NCI-H226 (cell line): ENCODE measurements around the gene XPR1.
"Not testable (repeated sequence)": the region's sequence is repeated elsewhere in the genome, so short reads cannot be mapped to it uniquely, and the experiment has no call there.

Experiments used
- DNase-seq: peaks from one replicate; pipeline ENCODE4 v3.0.0-alpha.2; 2015

The XPR1 gene

DNA sequence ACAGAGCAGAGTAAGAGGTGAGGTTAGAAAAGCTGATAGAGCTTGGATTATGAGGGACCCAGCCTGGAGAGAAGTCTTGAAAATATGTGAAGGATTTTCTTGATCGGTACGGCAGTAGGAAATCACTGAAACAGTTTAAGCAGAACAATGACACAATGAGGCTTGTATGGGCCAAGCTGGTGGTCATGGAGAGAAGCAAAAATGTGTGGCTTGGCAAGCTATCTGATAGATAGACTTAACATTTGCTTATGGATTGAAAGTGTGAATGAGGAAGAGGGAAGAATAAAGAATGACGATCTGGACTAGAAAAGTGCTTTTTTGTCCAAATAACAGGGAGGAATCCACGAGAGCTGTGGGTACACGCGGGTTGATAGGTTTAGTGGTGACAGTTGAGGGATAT is 15.4 kb upstream of the XPR1 start:
- no peak for DNase-seq

DNA sequence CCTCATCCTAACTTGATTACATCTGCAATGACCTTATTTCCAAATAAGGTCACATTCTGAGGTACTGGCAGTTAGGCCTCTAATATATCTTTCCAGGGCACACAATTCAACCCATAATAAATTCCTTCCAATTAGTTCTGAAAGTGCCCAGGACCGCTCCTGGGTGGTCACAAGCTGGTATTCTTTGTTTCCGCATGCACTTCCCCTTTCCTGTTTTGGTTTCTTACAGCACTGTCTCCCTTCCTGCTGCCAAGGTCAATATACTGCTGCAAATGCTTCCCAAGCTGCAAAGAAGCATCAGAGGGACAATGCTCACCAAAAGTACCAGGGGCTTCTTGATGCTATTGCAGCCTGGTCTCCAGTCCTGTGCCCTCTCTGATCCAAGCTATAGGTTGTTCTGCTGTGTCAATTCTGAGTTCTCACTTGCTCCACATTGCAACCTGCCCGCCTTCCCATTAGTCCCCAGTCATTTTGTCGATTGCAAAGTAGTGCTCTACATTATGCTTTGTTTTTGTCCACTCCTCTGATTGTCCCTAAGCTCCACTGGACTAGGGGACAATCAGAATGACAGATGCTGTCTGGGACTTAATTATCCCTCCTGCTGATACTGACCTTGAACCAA is 13.9 kb upstream of the XPR1 start:
- DNase-seq, result no peak

DNA sequence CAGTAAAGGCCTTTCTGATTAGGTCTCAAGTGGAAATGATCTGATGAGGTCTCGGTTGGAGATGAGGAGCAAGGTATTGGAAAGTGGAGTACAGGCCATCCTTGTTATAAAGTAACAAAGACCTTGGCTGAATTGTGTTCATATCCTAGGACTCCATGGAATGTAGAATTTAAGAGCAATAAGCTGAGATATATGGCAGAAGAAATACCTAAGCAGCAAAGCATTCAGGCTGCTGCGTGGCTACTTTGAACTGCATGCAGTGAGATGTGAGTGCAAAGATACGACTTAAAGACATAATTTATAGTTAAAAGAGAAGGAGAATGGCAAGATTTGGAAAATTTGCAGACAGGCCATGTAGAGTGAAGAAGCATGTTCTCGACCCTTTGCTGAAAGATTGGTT is 11.2 kb upstream of the XPR1 start:
- no peak for DNase-seq

DNA sequence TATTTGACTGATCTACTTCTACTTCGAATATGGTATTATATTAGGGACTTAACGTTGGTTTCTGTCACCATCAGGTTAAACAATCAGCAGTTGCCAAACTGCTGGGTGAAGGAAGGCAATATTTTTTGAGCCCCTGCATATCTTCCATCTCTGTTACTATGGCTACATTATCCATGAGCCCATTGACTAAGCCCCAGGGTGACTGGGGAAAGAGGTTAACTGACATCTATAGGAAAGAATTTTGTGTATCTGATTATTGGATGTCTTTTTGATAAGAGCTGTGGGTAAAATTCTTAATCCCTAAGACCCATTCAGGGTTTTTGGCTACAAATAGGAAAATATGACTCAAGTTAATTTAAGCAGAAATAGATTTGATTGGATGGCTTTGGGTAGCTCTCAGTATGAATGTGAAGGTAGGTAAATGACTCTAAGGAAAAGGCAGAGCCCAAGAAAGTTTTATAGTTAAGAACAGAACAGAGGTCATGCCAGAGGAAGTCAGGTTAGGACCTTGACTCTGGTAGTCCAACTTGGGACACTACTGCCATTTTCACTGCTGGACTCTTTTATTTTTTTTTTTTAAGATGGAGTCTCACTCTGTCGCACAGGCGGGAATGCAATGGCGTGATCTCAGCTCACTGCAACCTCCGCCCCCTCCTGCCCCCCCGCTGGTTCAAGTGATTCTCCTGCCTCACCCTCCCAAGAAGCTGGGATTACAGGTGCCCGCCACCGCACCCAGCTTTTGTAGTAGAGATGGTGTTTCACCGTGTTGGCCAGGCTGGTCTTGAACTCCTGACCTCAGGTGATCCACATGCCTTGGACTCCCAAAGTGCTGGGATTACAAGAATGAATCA is 8.9 kb upstream of the XPR1 start:
- no peak for DNase-seq

DNA sequence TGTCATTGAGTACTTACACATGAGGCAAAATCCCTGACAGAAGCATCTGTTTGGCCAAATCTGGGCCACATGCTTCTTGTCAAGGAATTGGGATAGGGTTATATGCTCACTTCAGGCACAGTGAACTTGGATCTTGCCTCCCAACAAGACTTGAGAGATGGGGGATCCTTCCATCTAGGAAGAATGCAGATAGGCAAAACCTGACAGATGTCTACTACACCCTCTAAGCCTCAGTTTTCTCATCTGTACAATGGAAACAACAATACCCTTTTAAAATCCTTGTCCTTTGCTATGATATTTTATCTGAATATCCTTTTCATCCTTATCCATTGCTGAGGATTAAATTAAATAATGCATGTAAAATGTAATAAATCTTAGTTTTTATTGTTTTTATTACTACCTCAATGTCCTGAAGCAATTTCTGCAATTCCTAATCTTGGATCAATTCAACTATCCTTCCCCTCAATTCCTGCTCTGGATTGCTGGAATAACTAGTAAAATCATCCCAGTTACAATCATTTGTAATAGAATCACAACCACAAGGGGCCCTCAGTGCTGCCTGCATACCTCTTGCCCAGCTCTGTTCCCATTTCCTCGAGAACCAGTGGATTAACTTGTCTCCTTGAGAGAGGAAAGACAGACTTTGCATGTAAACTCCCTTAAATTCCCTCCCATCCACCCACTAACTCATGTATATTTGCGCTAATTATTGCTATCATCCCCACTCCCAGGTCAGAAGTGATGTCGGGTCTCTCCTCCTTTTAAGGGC is 8.1 kb upstream of the XPR1 start:
- no peak for DNase-seq

DNA sequence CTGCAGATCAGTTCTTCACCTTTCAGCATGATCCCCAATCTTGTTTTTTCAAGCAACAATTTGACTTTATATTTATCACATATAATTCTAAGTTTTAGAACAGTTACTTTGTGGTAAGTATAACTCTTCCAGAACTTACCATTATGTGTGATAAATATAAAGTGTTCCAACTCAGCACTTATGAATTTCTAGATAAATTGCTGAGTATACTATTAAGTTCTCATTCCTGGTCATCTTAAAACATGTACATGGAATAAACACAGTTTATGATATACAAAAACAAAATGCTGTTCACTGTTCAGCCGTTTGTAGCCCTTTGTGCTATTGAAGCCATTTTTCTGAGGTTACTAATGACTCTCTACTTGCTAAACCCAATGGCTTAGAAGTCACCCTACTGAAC is 5.1 kb upstream of the XPR1 start:
- DNase-seq, result no peak

DNA sequence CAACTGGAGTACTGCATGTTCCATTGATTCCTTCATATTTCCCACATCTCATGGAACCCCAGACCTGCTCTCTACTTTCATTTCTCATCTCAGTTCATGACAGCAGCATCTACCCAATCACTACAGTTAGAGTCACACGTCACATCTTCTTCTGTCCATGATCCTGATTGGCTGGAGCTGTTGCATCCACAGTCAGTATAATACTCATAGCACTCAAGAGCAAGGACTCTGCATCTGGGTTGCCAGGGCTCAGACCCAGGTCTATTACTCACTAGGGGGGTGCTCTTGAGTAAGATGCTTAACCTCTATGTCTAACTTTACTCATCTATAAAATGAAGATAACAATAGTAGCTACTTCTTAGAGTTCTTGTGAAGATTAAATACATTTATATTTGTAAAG is 4.4 kb upstream of the XPR1 start:
- DNase-seq, result no peak

DNA sequence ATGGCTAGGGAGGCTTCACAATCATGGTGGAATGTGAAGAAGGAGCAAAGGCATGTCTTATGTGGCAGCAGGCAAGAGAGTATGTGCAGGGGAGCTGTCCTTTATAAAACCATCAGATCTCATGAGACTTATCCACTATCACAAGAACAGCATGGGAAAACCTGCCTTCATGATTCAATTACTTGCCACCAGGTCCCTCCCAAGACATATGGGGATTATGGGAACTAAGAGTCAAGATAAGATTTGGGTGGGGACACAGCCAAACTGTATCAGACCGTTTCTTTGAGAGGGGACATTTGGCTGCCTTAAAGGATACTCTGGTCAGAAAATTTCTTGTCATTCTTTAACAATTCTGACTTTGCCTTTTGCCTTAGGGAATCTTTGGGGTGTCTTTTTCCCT is 3.2 kb upstream of the XPR1 start:
- DNase-seq, result no peak

DNA sequence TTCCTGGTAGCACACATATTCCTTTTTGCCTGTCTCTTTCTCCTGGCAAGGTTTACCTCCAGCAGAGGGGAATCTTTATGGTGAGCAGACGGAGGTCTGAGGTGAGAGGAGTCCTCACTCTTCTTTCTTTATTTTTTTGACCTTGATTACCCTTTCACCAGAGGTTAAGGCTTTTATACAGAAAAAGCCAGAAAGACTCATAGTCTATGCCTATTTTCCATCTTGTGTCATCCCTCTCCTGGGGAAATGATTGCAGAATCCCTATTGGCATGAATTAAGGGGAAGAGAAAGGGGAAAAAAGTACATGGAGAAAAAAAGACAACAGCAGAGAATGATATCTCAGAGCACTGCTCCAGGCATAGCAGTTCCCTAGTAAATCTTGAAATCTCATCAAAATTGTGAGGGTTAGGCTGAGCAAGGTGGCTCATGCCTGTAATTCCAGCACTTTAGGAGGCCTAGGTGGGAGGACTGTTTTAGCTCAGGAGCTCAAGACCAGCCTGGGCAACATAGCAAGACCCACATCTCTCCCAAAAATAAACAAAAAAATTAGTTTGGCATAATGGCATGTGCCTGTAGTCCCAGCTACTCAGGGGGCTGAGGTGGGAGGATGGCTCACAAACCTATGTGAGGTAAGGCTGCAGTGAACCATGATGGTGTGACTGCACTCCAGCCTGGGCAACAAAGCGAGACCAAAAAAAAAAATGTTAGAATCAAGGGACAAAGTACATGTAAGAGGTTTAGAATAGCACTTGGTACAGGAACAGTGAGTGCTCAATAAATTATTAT is 1.2 kb upstream of the XPR1 start:
- DNase-seq, result no peak

DNA sequence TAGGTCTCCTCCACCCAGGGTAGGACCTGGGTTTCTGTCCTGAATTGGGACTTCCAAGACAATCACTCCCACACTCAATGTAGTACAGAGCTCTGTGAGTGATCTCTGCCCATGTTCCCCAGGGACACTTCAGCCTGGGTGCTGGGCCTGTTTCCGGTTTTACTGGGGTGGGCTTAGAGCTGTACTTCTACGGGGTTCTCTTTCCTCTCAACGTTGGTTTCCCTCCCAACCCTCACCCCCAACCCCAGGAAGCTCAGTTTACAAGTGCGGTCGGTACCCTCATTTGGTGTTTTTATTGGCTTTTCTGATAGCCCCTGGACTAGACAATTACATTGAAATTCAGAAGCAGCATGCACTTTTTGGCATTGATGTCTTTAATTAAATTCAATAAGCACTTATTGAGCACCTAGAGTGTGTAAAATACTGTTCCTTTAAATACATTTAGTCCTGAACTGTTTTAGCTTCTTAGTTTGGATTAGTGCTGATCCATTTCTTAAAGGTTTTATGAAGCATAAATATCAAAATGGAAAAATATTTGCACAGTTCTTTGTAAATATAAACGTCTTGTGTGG is 542 bp upstream of the XPR1 start:
- DNase-seq, result no peak

DNA sequence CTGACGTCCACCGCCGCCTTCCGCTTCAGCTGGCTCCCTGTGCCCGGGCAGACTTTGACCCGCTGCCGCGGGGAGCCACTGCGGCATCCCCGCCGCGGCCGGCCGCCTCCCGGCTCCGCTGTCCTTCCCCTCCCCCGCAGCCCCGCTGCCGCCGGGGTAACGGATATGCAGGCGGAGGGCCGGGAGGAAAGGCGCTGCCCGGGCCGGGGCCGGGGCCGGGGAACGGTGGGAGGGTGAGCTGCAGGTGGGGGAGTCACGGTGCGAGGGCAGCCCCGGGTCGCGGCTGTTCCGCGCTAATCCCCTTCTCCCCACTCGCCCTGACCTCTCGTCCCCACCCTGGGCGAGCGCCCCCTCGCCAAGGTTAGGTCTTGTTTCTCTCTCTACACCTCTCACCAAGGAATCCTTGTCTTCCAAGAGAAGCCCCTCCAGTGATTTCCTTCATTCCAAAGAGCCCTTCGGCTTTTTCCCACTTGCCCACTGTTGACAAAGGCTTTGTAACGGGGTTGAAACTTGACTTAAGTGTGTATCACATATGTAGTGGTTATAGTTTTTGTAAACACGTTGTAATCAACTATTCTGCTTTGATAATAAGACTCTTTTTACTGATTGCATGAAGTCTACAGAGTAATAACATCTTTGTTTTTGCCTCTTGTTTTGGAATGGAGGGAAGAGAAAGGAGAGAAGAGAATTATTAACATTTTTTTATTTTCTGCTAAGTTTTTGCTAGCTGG is 669 bp downstream of the XPR1 start:
- DNase-seq, result peak; percentile 22

DNA sequence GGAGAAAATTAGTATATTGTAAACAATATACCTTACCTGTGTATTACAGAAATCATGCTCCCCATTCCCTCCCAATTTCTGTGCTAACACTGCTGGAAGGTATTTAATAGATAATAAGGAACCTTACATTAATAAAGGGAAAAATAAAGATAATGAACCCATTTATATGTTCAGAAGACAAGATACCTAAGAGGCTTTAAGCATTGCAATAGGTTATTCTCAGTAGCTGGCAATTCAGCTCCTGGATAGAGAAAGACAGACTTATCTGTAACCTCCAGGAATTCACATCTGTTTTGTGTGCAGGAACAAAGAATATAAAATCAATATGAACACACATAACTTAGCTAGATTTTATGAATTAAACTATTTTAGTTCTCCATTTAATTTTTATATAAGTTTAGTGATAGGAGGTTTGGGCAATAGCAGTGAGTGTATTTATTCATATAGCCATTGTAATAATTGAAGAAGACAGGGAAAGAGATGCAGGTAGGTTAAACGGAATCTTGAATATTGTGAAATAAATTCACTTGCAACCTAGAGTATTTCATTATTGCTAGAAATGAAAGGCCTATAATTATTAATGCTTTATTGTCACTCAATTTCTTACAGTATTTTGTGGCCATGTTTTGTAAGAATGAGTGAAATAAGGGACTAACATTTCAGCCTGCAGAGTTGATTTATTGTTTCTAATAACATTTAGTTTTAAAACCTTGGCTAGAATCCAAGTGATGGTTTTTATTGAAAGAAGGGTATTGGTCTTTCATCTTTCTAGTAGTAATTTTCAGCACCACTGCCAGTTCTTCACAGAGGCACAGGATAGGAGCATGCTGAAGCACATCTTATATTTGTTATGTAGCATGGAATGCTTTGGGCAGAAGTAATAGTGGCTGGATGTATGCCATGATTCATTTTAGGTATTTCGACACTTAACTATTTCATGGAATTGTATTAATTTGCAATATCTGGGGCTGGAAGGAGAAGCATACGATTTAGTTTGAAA is 1.5 kb downstream of the XPR1 start:
- DNase-seq, result no peak

DNA sequence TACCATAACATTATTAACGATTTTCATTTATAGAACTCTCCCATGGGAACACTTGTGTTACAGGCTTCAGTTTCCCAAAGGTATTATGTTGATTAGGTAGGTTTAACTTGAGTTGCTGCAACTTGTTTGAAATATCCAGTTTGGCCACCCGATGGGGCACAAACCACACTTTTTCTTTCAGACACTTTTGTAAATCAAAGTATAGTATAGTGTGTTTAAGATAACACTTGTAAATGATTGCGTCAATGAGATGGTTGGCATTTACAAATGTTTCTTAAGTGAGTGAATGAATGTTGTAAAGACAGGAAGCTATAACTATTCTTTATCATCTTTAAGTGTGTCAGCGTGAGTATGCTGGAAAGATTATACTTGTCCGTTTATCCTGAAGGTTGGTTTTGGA is 4.3 kb downstream of the XPR1 start:
- peak; percentile 57 for DNase-seq

DNA sequence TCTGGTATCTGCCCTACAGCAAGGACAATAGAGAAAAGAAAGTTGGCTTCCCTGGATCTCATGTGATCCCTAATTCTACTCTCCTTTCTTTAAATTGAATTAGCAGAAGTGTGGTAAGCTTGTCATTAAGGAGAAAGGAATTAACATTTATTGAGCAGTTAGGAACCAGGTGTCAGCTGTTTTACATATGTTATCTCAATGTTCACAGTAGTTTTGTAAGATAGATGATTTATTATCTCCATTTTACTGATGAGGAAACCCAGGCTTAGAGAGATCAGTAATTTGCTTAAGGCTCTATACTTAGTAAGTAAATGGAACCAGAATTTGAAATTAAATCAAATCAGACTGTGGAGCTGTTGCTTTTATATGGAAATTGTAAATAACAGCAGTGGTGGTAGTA is 8.0 kb downstream of the XPR1 start:
- DNase-seq, result no peak

DNA sequence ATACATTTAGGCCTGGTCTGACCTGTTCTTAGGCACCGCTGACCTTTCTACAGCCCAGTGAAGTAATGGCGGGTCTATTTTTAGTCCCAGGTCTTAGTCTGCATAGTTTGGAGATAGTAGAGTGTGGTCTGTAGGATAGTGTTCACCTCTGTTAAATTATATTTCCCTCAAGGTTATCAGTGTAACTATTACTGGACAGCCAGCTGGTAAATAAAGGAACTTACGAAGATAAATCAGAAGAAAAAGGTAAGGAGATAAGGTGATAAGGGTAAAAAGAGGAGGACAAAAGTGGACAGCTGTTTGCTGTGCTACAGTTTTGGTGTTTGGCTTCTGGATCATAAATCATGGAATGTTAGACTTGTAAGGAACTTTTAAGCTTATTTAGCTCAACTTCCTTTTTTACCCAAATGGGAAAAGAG is 8.7 kb downstream of the XPR1 start:
- no peak for DNase-seq

DNA sequence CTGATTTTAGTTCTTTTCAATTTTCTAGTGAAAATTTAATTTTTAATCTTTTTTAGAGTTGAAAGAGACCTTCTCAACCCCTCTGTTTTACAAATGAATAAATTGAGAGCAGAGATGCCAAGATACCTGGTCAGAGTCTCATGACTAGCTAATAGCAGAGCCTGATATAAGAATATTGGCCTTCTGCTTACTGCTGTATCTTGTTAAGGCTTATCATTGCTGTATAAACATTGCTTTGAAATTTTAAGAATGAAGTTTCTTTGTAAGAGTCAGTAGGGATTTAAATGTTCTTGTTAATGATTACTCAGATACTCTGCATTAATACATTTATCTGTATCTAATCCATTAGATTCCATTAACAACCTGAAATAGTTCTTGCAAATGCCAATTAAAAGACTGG is 9.8 kb downstream of the XPR1 start:
- DNase-seq, result no peak

DNA sequence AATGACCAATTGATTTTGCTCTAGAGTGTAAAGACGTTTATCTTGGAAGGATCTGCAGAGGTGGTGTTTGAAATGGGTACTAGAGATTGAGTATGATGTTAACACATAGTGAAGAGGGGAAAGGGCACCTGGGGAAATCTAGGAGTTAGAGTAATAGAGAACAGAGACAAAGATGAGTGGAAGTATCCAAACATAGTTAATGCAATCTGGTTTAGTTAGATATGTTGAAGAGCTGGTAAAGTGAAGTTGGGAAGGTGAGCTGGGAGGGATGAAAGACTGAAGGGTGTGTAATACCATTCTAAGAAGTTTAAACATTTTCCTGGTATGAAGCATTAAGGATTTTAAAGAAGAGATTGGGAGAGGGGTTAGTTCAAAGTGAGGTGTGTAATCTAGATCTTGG is 11.0 kb downstream of the XPR1 start:
- no peak for DNase-seq

DNA sequence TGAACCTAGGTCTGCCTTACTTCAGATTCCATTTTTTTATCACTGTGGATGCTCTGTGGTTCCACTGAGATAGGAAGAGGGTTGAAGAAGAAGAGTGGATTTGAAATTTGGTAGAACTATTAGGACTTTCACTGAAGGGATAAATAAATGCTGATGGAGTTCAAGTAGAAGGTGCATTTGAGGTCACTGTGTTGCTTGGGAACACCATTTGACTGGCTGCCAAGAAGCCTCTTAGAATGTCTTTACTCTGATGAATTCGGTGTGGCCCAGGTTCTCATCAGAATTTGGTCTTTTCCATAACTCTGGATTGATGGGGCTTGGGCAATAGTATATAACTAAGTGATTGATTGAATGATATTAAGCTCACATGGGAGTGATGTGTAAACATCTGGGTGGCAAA is 11.9 kb downstream of the XPR1 start:
- peak; percentile 21 for DNase-seq

DNA sequence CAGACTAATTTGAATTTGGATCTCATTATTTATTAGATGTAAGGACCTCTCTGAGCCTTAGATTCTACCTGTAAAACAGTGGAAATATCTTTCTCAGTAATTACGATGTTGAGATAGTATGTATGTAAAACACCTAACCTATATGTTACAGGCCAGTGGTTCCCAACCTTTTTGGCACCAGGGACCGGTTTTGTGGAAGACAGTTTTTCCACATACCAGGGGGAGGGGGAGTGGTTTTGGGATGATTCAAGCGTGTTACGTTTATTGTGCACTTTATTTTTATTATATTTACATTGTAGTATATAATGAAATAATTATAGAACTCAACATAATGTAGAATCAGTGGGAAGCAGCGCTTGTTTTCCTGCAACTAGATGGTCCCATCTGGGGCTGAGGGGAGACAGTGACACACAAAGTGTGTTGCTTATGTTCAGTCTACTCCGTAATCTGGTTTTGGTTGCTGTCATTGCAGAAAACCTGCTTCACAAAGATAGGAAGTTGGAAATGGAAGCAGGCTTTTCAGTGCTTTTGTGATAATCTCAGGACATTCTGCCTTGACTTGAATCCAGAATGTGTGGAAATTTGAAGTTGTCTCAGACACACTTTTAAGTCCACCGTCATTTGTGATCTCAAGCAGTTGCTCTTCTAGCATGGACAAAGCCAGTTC is 12.8 kb downstream of the XPR1 start:
- DNase-seq, result no peak

DNA sequence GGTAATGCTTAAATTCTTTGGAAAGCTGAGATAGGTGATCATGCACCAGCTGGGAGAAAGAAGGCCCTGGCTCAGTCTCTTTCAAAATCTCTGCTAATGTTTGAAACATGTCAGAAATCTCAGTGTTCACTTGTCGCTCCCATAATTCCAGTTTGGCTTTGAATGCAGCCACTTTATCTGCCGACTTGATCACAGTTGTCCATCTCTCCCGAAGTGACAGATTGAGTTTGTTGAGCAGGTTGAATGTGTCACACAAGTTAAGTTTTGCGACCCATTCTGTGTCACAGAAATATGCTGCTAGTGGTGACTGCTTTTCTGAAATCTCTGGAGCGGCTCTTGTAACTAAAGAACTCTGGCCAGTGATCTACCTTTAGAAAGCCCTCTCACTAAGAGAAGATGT is 13.4 kb downstream of the XPR1 start:
- DNase-seq, result not testable (repeated sequence)
